Heart right ventricle (tissue), 16 donors: ENCODE measurements around the gene GOLGA2. TPM values are rescaled to one million over a fixed set of nuclear protein-coding genes. Genes with fewer than 3 reads are reported as not detected.

Experiments used
- ATAC-seq, 8 donors: fragments of 200-7000 bp; cut with Tn5 transposase; one replicate each; pipeline ENCODE4 v1.9.1; 2020; ENCODE audit warnings: mild to moderate bottlenecking in 8 of 8, moderate library complexity in 8 of 8, moderate number of reproducible peaks in 1 of 8
- DNase-seq, 2 donors: peaks; one replicate each; pipeline ENCODE4 v3.0.0-alpha.2; 2020
- H3K27ac ChIP-seq, 10 donors: fragments of 200-600 bp; sonication (generic) in 2 of 10; one replicate each; pipeline versions ENCODE4 v1.5.0 to v1.8.0; 2020 to 2022; ENCODE audit warnings: mild to moderate bottlenecking in 3 of 10
- H3K27me3 ChIP-seq, 7 donors: fragments of 200-600 bp; one replicate each; pipeline ENCODE4 v1.8.0; 2021 to 2022; ENCODE audit warnings: mild to moderate bottlenecking in 2 of 7
- H3K36me3 ChIP-seq, 9 donors: fragments of 200-600 bp; sonication (generic) in 1 of 9; one replicate each; pipeline versions ENCODE4 v1.5.0 to v1.8.0; 2020 to 2022; ENCODE audit warnings: mild to moderate bottlenecking in 2 of 9
- H3K4me1 ChIP-seq, 9 donors: fragments of 200-600 bp; sonication (generic) in 1 of 9; one replicate each; pipeline versions ENCODE4 v1.5.0 to v1.8.0; 2020 to 2022; ENCODE audit warnings: mild to moderate bottlenecking in 4 of 9
- H3K4me3 ChIP-seq, 10 donors: fragments of 200-600 bp; sonication (generic) in 2 of 10; one replicate each; pipeline versions ENCODE4 v1.5.0 to v1.8.0; 2020 to 2022; ENCODE audit warnings: mild to moderate bottlenecking in 7 of 10, moderate library complexity in 2 of 10
- H3K9me3 ChIP-seq, 11 donors: fragments of 200-600 bp in 10 of 11; sonication (generic) in 2 of 11; one replicate each; pipeline versions ENCODE4 v1.5.0 to v1.8.0; 2013 to 2022; ENCODE audit warnings: mild to moderate bottlenecking in 2 of 11, control low read depth in 1 of 11, moderate library complexity in 1 of 11
- WGBS, 2 donors: extraction: QIAGEN DNeasy Blood & Tissue Kit; methylation state at CpG; one replicate each; pipeline ENCODE4 v1.1.7; 2013; ENCODE audit warnings: inconsistent platforms in 1 of 2; 5-methylcytosine and 5-hydroxymethylcytosine counted together
- intact Hi-C, 10 donors: fragments of 100-400 bp; cut with DNase I; formaldehyde crosslinking; loops; one replicate each; pipeline versions ENCODE4 v1.11.1 to v1.14.2; 2022
- polyA plus RNA-seq, 2 donors: library from polyadenylated mRNA; stranded (reverse); fragments of 200-250 nt; gene quantifications; one replicate each; pipeline ENCODE4 v1.2.3, GENCODE V29; 2013
- total RNA-seq, 10 donors: library from RNA; stranded (reverse); fragmentation: NEBNext Ultra II Directional in 3 of 10; extraction: Animal tissue kit (Norgen Biotek cat#: 25700) in 3 of 10; gene quantifications; one replicate each; pipeline versions ENCODE4 v1.2.1 to v1.2.4, GENCODE V29; 2021 to 2023
- TF ChIP-seq, protein P1 (sequence below), 9 donors: fragments of 200-600 bp; sonication (generic) in 2 of 9; IDR thresholded peaks; one replicate each; pipeline versions ENCODE4 v1.5.0 to v1.8.0; 2021 to 2022; ENCODE audit warnings: antibody characterized with exemption in 9 of 9, mild to moderate bottlenecking in 5 of 9, moderate library complexity in 1 of 9
- donor health status: Arrhythmogenic right ventricular cardiomyopathy.
- donor health status: ischemic (EF 13 %, LVEDD 7.1; RV severe dilation, severe dysfunction).
- donor health status: healthy with polysubstance abuse.
- donor health status: DM: no; HTN: yes; CAD: no.
- donor health status: DM: no; HTN: no; CAD: no.
- donor health status: ischemic (EF 25% LVEDD 6.9; RV normal size, moderate dysfunction).
- donor health status: ischemic (EF 25% LVEDD 5.7; RV mildly dilated, moderate dysfunction).
- donor health status: healthy.
- donor health status: DM: yes; HTN: yes; CAD: no.
- donor health status: Ischemic cardiomyopathy.
- donor health status: ischemic (EF 35%, LVEDD 5.7; RV mildly dilated, moderate dysfunction).
- donor health status: nonischemic (EF 11% LVEDD 7.7; RV severe dilation, severe dysfunction).
- donor health status: DM: yes; HTN: yes; CAD: no.
- donor health status: PGD.
- donor health status: ischemic (EF 29% LVEDD 5.4; RV normal size, mild dysfunction).
- donor health status: nonischemic (EF 23%, LVEDD 6.1; RV moderate dilation, normal function).

GOLGA2 gene
- total and polyA plus RNA-seq, 12 donors = 78.0 to 101 (median 89.1) TPM

DNA sequence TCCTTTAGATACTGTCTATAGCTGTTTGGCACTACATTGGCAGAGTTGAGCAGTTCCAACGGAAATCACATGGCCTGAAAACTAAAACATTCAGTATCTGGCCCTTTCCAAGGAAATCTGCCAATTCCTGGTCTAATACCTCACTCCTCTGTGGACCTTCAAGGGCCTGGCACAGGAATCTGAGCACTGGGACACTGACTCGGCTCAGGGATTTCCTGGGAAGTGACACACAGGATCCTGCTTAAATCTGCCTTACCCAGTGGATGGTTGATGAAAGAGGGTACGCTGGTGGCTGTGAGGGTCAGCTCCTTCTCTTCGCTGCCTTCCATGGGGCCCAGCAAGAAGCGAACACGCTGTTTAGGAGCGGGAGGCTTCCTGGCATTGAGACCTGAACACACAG, 45.5 kb upstream of the GOLGA2 start:
- ATAC-seq (no peak), DNase-seq (no peak)
- H3K4me1 ChIP-seq = peaks cover 8 to 43% (median 35%) of the 10 kb centered on the region in 9 donors
- H3K4me3 ChIP-seq = peak overlapping the region in 9 of 10 donors; percentile 83 to 100 (median 94)
- H3K36me3 ChIP-seq = peaks cover 0 to 66% (median 10%) of the 10 kb centered on the region in 9 donors
- H3K27me3 ChIP-seq = no peaks in the 10 kb centered on the region
- no peaks in the 10 kb centered on the region for H3K9me3 ChIP-seq
- peak overlapping the region in 1 of 10 donors; percentile 96 for H3K27ac ChIP-seq
- TF ChIP-seq, protein P1, sequence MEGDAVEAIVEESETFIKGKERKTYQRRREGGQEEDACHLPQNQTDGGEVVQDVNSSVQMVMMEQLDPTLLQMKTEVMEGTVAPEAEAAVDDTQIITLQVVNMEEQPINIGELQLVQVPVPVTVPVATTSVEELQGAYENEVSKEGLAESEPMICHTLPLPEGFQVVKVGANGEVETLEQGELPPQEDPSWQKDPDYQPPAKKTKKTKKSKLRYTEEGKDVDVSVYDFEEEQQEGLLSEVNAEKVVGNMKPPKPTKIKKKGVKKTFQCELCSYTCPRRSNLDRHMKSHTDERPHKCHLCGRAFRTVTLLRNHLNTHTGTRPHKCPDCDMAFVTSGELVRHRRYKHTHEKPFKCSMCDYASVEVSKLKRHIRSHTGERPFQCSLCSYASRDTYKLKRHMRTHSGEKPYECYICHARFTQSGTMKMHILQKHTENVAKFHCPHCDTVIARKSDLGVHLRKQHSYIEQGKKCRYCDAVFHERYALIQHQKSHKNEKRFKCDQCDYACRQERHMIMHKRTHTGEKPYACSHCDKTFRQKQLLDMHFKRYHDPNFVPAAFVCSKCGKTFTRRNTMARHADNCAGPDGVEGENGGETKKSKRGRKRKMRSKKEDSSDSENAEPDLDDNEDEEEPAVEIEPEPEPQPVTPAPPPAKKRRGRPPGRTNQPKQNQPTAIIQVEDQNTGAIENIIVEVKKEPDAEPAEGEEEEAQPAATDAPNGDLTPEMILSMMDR (IDR thresholded peaks at IDR 0.05) = no peak
- WGBS, 2 donors = 84 to 87% methylated on average over 7 of the region's 7 CpGs
- intact Hi-C loops = loop anchor here in 4 of 10 donors (5.0 to 10.0 kb wide), 2 partner anchors 44 to 127 kb away; partner anchors contain the start of genes GOLGA2 (in 3 of the 4), SWI5 (in 3 of the 4) and CIZ1 (in 1 of the 4)

DNA sequence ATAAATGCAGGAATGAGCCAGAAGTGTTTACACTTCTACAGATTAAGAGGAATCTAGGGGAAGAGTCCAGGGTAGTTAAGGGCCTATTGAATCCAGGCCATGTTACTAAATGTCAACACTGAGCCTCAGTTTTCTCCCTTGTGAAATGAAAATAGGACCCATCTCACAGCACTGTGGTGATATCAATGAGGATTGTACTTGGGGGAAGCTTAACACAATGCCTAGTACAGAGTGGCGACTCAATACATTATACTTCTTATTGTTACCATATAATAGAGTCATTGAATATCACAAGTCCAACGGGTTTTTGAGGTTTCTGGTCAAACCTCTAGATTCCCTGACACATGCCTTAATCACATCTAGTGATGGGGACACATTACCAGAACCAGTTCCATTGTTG, 41.8 kb upstream of the GOLGA2 start:
- no peak for DNase-seq
- no peak for ATAC-seq
- no peak overlapping the region for H3K27ac ChIP-seq
- no peaks in the 10 kb centered on the region for H3K27me3 ChIP-seq
- TF ChIP-seq, protein P1 (IDR thresholded peaks at IDR 0.05) = no peak
- intact Hi-C loops = no loop called here
- H3K36me3 ChIP-seq = peaks cover 0 to 82% (median 28%) of the 10 kb centered on the region in 9 donors
- no peak overlapping the region for H3K4me3 ChIP-seq
- peaks cover 5 to 9% (median 9%) of the 10 kb centered on the region in 9 donors for H3K4me1 ChIP-seq
- WGBS, 2 donors = 71 to 92% methylated on average over 2 of the region's 2 CpGs
- H3K9me3 ChIP-seq = no peaks in the 10 kb centered on the region

DNA sequence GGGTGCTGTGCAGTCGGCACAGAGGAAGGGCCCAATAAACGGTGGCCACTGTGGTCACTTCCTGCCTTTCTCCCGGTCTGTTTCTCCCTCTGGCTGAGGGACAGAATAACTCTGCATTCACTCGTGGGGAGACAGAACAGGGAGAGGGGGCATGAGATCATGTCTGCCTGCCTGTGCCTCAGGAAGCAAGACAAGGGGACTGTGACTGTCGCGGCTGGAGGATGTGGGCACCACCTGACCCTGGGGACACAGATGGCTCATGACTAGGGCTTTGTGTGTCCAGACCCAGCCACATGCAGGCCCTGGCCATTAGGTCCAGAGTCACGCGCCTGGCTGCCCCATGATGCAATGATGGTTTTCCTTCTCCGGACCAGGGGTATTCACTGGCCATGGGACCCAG, 40.6 kb upstream of the GOLGA2 start:
- TF ChIP-seq, protein P1 (IDR thresholded peaks at IDR 0.05) = no peak
- peaks cover 0 to 90% (median 28%) of the 10 kb centered on the region in 9 donors for H3K36me3 ChIP-seq
- intact Hi-C loops = no loop called here
- H3K27me3 ChIP-seq = no peaks in the 10 kb centered on the region
- H3K9me3 ChIP-seq = no peaks in the 10 kb centered on the region
- H3K4me3 ChIP-seq = no peak overlapping the region
- H3K27ac ChIP-seq = no peak overlapping the region
- WGBS, 2 donors = 68 to 75% methylated on average over 9 of the region's 9 CpGs
- ATAC-seq (no peak), DNase-seq (no peak)
- H3K4me1 ChIP-seq = peaks cover 1 to 5% (median 3%) of the 10 kb centered on the region in 9 donors

DNA sequence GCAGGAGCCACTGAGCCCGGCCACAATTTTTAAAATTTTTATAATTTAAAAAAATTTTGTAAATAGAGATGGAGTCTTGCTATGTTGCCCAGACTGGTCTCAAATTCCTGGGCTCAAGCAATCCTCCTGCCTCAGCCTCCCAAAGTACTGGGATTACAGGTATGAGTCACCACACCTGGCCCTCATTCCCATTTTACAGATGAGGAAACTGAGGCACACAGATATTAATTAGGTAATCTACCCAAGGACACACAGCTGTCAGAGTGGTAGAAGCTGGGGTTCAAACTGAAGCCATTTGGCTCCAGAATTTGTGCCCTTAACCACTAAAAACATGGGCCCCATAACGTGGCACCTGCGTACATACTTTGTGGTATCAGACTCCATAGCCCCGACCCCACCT, 38.9 kb upstream of the GOLGA2 start:
- no peaks in the 10 kb centered on the region for H3K9me3 ChIP-seq
- H3K4me3 ChIP-seq = no peak overlapping the region
- no peak for DNase-seq
- intact Hi-C loops = no loop called here
- H3K27ac ChIP-seq = no peak overlapping the region
- TF ChIP-seq, protein P1 (IDR thresholded peaks at IDR 0.05) = no peak
- no peaks in the 10 kb centered on the region for H3K27me3 ChIP-seq
- no peak for ATAC-seq
- H3K4me1 ChIP-seq = peaks cover 0 to 14% (median 7%) of the 10 kb centered on the region in 9 donors
- WGBS, 2 donors = 97 to 99% methylated on average over 4 of the region's 4 CpGs
- H3K36me3 ChIP-seq = peaks cover 0 to 96% (median 37%) of the 10 kb centered on the region in 9 donors
